ENCODE data around the gene CD163. TPM values are rescaled to one million over a fixed set of nuclear protein-coding genes. Genes with fewer than 3 reads are reported as not detected.

The CD163 gene
- total RNA-seq, 6 experiments from 2014 or later: 47.4 to 120 (median 67.3) TPM

GRCh38 chr12:7485095-7485494 is 18.5 kb downstream of the CD163 start:
- ATAC-seq: no peak

GRCh38 chr12:7483343-7483742 is 20.2 kb downstream of the CD163 start:
- Histone ChIP-seq H3K27me3 (no peaks in the 10 kb centered on the region), H3K36me3 (no peaks in the 10 kb centered on the region), H3K4me1 (peaks cover 0 to 9% (median 0%) of the 10 kb centered on the region in 4 donors), H3K4me3 (no peak overlapping the region), H3K27ac (no peak overlapping the region), H3K9me3 (no peaks in the 10 kb centered on the region)
- 34% methylated on average over 5 of the region's 5 CpGs for WGBS (ENCODE audit: insufficient coverage, low coverage, low lambda C conversion rate, missing lambda C conversion rate)
- ATAC-seq (peak; percentile 56 to 88 (median 78)), DNase-seq (peak in 1 of 3 donors; percentile 39)
- intact Hi-C loops (cut with DNase I): no loop called here
- TF ChIP-seq CTCF (IDR thresholded peaks at IDR 0.05) (no peak), POLR2A (IDR thresholded peaks at IDR 0.05) (no peak)

More at GRCh38 chr12:7485095-7485494, 18.5 kb downstream of the CD163 start:
- intact Hi-C loops (cut with DNase I): no loop called here
- H3K4me1 ChIP-seq: peaks cover 0 to 9% (median 0%) of the 10 kb centered on the region in 4 donors
- DNase-seq: no peak
- no peak overlapping the region for H3K27ac ChIP-seq
- H3K4me3 ChIP-seq: no peak overlapping the region
- no peaks in the 10 kb centered on the region for H3K27me3 ChIP-seq
- H3K36me3 ChIP-seq: no peaks in the 10 kb centered on the region
- H3K9me3 ChIP-seq: no peaks in the 10 kb centered on the region
- TF ChIP-seq CTCF (IDR thresholded peaks at IDR 0.05): no peak
- TF ChIP-seq POLR2A (IDR thresholded peaks at IDR 0.05): no peak
- 34% methylated on average over 2 of the region's 4 CpGs for WGBS (ENCODE audit: insufficient coverage, low coverage, low lambda C conversion rate, missing lambda C conversion rate)

DNA sequence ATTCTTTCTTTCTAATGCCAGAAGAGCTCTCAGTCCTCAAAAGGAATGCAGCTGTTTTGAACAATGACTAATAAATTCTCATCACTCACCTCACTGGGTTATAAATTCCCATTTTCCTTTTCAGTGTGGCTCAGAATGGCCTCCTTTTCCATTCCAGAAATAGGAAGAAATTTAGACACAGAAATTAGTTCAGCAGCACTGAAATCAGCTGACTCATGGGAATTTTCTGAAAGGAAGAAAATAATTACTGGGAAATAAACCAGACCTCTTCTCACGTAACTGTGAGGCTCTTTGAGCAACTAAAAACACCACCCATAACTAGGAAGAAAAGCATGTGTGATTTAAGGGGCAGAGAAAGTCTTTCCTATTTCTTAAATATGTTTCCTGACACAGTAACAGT is 23.8 kb downstream of the CD163 start:
- Histone ChIP-seq H3K27me3 (no peaks in the 10 kb centered on the region), H3K9me3 (no peaks in the 10 kb centered on the region), H3K4me1 (peaks cover 0 to 9% (median 0%) of the 10 kb centered on the region in 4 donors), H3K27ac (no peak overlapping the region), H3K4me3 (no peak overlapping the region), H3K36me3 (no peaks in the 10 kb centered on the region)
- intact Hi-C loops (cut with DNase I): no loop called here
- no peak for ATAC-seq
- 67% methylated on average over 1 of the region's 1 CpG for WGBS (ENCODE audit: insufficient coverage, low coverage, low lambda C conversion rate, missing lambda C conversion rate)
- DNase-seq: no peak
- TF ChIP-seq POLR2A (IDR thresholded peaks at IDR 0.05): no peak
- no peak for TF ChIP-seq CTCF (IDR thresholded peaks at IDR 0.05)

- TF ChIP-seq POLR2A (IDR thresholded peaks at IDR 0.05): no peak
- no peak for TF ChIP-seq CTCF (IDR thresholded peaks at IDR 0.05)
- intact Hi-C loops (cut with DNase I): no loop called here
- Histone ChIP-seq H3K4me3 (no peak overlapping the region), H3K27me3 (no peaks in the 10 kb centered on the region), H3K4me1 (no peaks in the 10 kb centered on the region), H3K36me3 (no peaks in the 10 kb centered on the region), H3K27ac (no peak overlapping the region), H3K9me3 (no peaks in the 10 kb centered on the region)
- no peak for ATAC-seq
- no peak for DNase-seq
- whole genome bisulfite sequencing (ENCODE audit: insufficient coverage, low coverage, low lambda C conversion rate, missing lambda C conversion rate): 97% methylated on average over 4 of the region's 6 CpGs
These were observed 31.5 kb downstream of the CD163 start for GRCh38 chr12:7472060-7472459.

All from right lobe of liver (tissue), 6 donors.